IMR-90 (cell line): ENCODE results near the gene BICD1. TPM values are rescaled to one million over a fixed set of nuclear protein-coding genes. Genes with fewer than 3 reads are reported as not detected.

ENCODE experiments used
- ATAC-seq: fragments of 200-7000 bp; cut with Tn5 transposase; 2 replicates; pipeline ENCODE4 v1.9.1; 2020; ENCODE audit warnings: low read depth, mild to moderate bottlenecking, moderate library complexity
- BruUV-seq: library from RNA; stranded (reverse); fragments of 400-500 nt; replicated peaks from 2 replicates; lab custom pipeline; 2021; lab: Mats Ljungman, UMichigan
- CTCF ChIA-PET: fragments of 300-600 bp; formaldehyde crosslinking; extraction: SDS; loops from one replicate; lab custom pipeline; 2021; ENCODE audit warnings: antibody characterized with exemption; lab: Yijun Ruan, JAX
- POLR2A ChIA-PET: fragments of 300-600 bp; sonication (Branson Sonifier 250); formaldehyde crosslinking; loops from one replicate; lab custom pipeline; 2022; ENCODE audit warnings: antibody characterized with exemption; ENCODE audit not compliant: unreplicated experiment; lab: Charles Lee
- DNase-seq: peaks from one replicate; pipeline ENCODE4 v3.0.0; 2013
- H2AFZ ChIP-seq: replicated peaks from 2 replicates; pipeline ENCODE3; 2013; ENCODE audit warnings: low read length, mild to moderate bottlenecking; ENCODE audit not compliant: poor library complexity
- H2AK5ac ChIP-seq: 2 replicates; pipeline ENCODE4 v1.6.1; 2013; ENCODE audit warnings: low read depth, low read length, inconsistent platforms
- H2AK9ac ChIP-seq: replicated peaks from 2 replicates; pipeline ENCODE3; 2013; ENCODE audit warnings: mild to moderate bottlenecking, low read depth, low read length, moderate library complexity; ENCODE audit not compliant: poor library complexity
- H2BK120ac ChIP-seq: 2 replicates; pipeline ENCODE4 v1.6.1; 2013; ENCODE audit warnings: low read depth, low read length, inconsistent platforms
- H2BK15ac ChIP-seq: 3 replicates; pipeline ENCODE4 v1.6.1; 2013; ENCODE audit warnings: low read depth, low read length, inconsistent platforms
- H2BK20ac ChIP-seq: 2 replicates; pipeline ENCODE4 v1.6.1; 2013; ENCODE audit warnings: low read depth, mild to moderate bottlenecking, inconsistent platforms, low read length, moderate library complexity
- H2BK5ac ChIP-seq: 2 replicates; pipeline ENCODE4 v1.6.1; 2013; ENCODE audit warnings: mild to moderate bottlenecking, low read depth, low read length, inconsistent platforms; ENCODE audit not compliant: poor library complexity, severe bottlenecking
- H3K14ac ChIP-seq: replicated peaks from 2 replicates; pipeline ENCODE4 v1.6.1; 2013; ENCODE audit warnings: low read depth, low read length, inconsistent platforms
- H3K18ac ChIP-seq: 2 replicates; pipeline ENCODE4 v1.6.1; 2013; ENCODE audit warnings: low read depth, low read length, control low read depth
- H3K23ac ChIP-seq: 2 replicates; pipeline ENCODE4 v1.6.1; 2013; ENCODE audit warnings: low read depth, low read length, inconsistent platforms
- H3K27ac ChIP-seq: 2 replicates; pipeline ENCODE4 v1.5.1; 2013; ENCODE audit warnings: mild to moderate bottlenecking, control low read depth, low read length; ENCODE audit not compliant: insufficient read depth
- H3K27me3 ChIP-seq: 2 replicates; pipeline ENCODE4 v1.6.1; 2013; ENCODE audit warnings: low read length; ENCODE audit not compliant: control insufficient read depth, insufficient read depth
- H3K36me3 ChIP-seq: 2 replicates; pipeline ENCODE4 v1.6.1; 2013; ENCODE audit warnings: low read length, mixed read lengths; ENCODE audit not compliant: control insufficient read depth, insufficient read depth
- H3K4ac ChIP-seq: 2 replicates; pipeline ENCODE4 v1.6.1; 2013; ENCODE audit warnings: low read depth, low read length, inconsistent platforms
- H3K4me1 ChIP-seq: 2 replicates; pipeline ENCODE4 v1.6.1; 2013; ENCODE audit warnings: low read length, mixed read lengths; ENCODE audit not compliant: control insufficient read depth, insufficient read depth
- H3K4me2 ChIP-seq: 2 replicates; pipeline ENCODE4 v1.6.1; 2013; ENCODE audit warnings: low read depth, mild to moderate bottlenecking, control low read depth, low read length, moderate library complexity
- H3K4me3 ChIP-seq: 2 replicates; pipeline ENCODE4 v1.5.1; 2013; ENCODE audit warnings: low read depth, mild to moderate bottlenecking, control low read depth, low read length, moderate library complexity; ENCODE audit not compliant: insufficient read depth
- H3K56ac ChIP-seq: 2 replicates; pipeline ENCODE4 v1.6.1; 2013; ENCODE audit warnings: low read length, inconsistent platforms; ENCODE audit not compliant: insufficient read depth; ENCODE audit errors: extremely low read depth
- H3K79me1 ChIP-seq, 2 experiments: 2 replicates each; pipeline ENCODE4 v1.6.1; 2013; ENCODE audit warnings: low read length in 2 of 2, inconsistent platforms in 1 of 2, low read depth in 1 of 2
- H3K9ac ChIP-seq: 2 replicates; pipeline ENCODE4 v1.6.1; 2013; ENCODE audit warnings: low read depth, low read length, control low read depth
- H3K9me1 ChIP-seq: 2 replicates; pipeline ENCODE4 v1.6.1; 2013; ENCODE audit warnings: low read length, inconsistent platforms; ENCODE audit not compliant: insufficient read depth
- H3K9me3 ChIP-seq: 2 replicates; pipeline ENCODE4 v1.6.1; 2013; ENCODE audit warnings: low read length; ENCODE audit not compliant: control insufficient read depth, insufficient read depth
- H4K20me1 ChIP-seq: 2 replicates; pipeline ENCODE4 v1.6.1; 2013; ENCODE audit warnings: low read length, inconsistent platforms; ENCODE audit not compliant: insufficient read depth
- H4K5ac ChIP-seq: 2 replicates; pipeline ENCODE4 v1.6.1; 2013; ENCODE audit warnings: mild to moderate bottlenecking, low read depth, low read length, control low read depth
- H4K8ac ChIP-seq, 2 experiments: 2 replicates each; pipeline ENCODE4 v1.6.1; 2013; ENCODE audit warnings: low read depth in 2 of 2, low read length in 2 of 2, control low read depth in 1 of 2, inconsistent platforms in 1 of 2
- H4K91ac ChIP-seq: 2 replicates; pipeline ENCODE4 v1.6.1; 2013; ENCODE audit warnings: low read depth, low read length, inconsistent platforms; ENCODE audit not compliant: insufficient read depth
- BHLHE40 ChIP-seq: fragments of 150-350 bp; IDR thresholded peaks from 2 replicates; pipeline ENCODE4 v1.6.1; 2016; ENCODE audit warnings: mild to moderate bottlenecking, low read depth, low read length
- CEBPB ChIP-seq: IDR thresholded peaks from 2 replicates; pipeline ENCODE4 v1.6.1; 2012; ENCODE audit warnings: low read depth, low read length, improper control_type of control experiment
- FOS ChIP-seq: fragments of 150-350 bp; IDR thresholded peaks from 2 replicates; pipeline ENCODE4 v1.6.1; 2016; ENCODE audit warnings: low read depth, low read length
- MAFK ChIP-seq: IDR thresholded peaks from 2 replicates; pipeline ENCODE4 v1.6.1; 2012; ENCODE audit warnings: low read depth, low read length, improper control_type of control experiment
- MAZ ChIP-seq: IDR thresholded peaks from 2 replicates; pipeline ENCODE4 v1.6.1; 2012; ENCODE audit warnings: low read depth, mild to moderate bottlenecking, low read length, improper control_type of control experiment, moderate library complexity, borderline replicate concordance
- MXI1 ChIP-seq: IDR thresholded peaks from 2 replicates; pipeline ENCODE4 v1.6.1; 2012; ENCODE audit warnings: low read depth, mild to moderate bottlenecking, low read length, moderate library complexity, borderline replicate concordance
- NFE2L2 ChIP-seq: fragments of 150-350 bp; IDR thresholded peaks from 2 replicates; pipeline ENCODE4 v1.6.1; 2016; ENCODE audit warnings: low read depth, mild to moderate bottlenecking, low read length
- POLR2A ChIP-seq: IDR thresholded peaks from 2 replicates; pipeline ENCODE4 v1.6.1; 2012; ENCODE audit warnings: mild to moderate bottlenecking, low read depth, low read length
- RAD21 ChIP-seq: IDR thresholded peaks from 2 replicates; pipeline ENCODE4 v1.6.1; 2012; ENCODE audit warnings: low read length, improper control_type of control experiment
- RFX5 ChIP-seq: IDR thresholded peaks from 2 replicates; pipeline ENCODE4 v1.8.0; 2012; ENCODE audit warnings: low read depth, mild to moderate bottlenecking, low read length, moderate library complexity
- SMC3 ChIP-seq: fragments of 150-350 bp; IDR thresholded peaks from 2 replicates; pipeline ENCODE4 v1.6.1; 2016; ENCODE audit warnings: low read depth, mild to moderate bottlenecking, antibody characterized with exemption, low read length, moderate library complexity
- dilution Hi-C: fragments of 300-500 bp; cut with HindIII; formaldehyde crosslinking; loops from one replicate; pipeline ENCODE4 v1.14.3; 2018; ENCODE audit warnings: low sequenced_read_pairs; ENCODE audit not compliant: unreplicated experiment
- in situ Hi-C: fragments of 300-500 bp; cut with MboI; formaldehyde crosslinking; loops from 3 replicates; pipeline ENCODE4 v1.14.3; 2019; ENCODE audit warnings: low sequenced_read_pairs, inconsistent platforms, mixed read lengths
- intact Hi-C: fragments of 100-400 bp; cut with micrococcal nuclease; formaldehyde crosslinking; loops from 2 replicates; pipeline ENCODE4 v1.10.0; 2022
- polyA plus RNA-seq, 3 experiments: library from polyadenylated mRNA; depleted of rRNA; stranded (reverse); fragments of >200 nt; gene quantifications; 2 replicates each; pipeline ENCODE4 v1.2.3, GENCODE V29; 2012; ENCODE audit warnings: low replicate concordance in 1 of 3
- total RNA-seq: library from RNA; depleted of rRNA; stranded (reverse); fragments of >200 nt; gene quantifications from 2 replicates; pipeline ENCODE4 v1.2.3, GENCODE V29; 2012
- TF ChIP-seq, protein P1 (sequence below): fragments of 150-350 bp; IDR thresholded peaks from 2 replicates; pipeline ENCODE4 v1.6.1; 2017; ENCODE audit warnings: mild to moderate bottlenecking, antibody characterized with exemption, low read length, low read depth
- TF ChIP-seq, protein P2 (sequence below): fragments of 150-350 bp; IDR thresholded peaks from 2 replicates; pipeline ENCODE4 v1.6.1; 2016; ENCODE audit warnings: low read depth, mild to moderate bottlenecking, low read length, moderate library complexity, borderline replicate concordance
- TF ChIP-seq, protein P3 (sequence below): conservative IDR thresholded peaks from 2 replicates; pipeline ENCODE4 v1.5.1; 2012; ENCODE audit warnings: mild to moderate bottlenecking, low read depth, low read length, improper control_type of control experiment

Gene BICD1
- total and polyA plus RNA-seq, 2 of the 4 experiments (the other 2 are of a cell fraction), result 17.2 to 21.8 TPM

DNA sequence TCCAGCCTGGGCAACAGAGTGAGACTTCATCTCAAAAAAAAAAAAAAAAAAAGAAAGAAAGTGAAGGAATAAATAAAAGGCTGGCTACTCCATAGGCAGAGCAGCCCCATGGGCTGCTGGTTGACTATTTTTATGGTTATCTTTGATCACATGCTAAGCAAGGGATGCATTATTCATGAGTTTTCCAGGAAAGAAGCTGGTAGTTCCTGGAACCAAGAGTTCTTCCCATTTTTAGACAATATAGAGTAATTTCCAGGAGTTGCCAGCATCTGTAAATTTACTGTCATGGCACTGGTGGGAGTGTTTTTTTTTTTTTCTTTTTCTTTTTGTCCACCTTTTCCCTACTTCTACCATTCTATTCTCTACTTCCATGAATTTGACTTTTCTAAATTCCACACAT is 316.9 kb downstream of the BICD1 start:
- Histone ChIP-seq H2BK120ac (no peak overlapping the region), H3K9me1 (no peaks in the 10 kb centered on the region), H2AK5ac (no peak overlapping the region), H3K14ac (no peak overlapping the region), H4K8ac (no peak overlapping the region), H4K91ac (no peak overlapping the region), H3K4me1 (no peaks in the 10 kb centered on the region), H4K5ac (no peak overlapping the region), H3K79me1 (no peaks in the 10 kb centered on the region), H2AK9ac (no peak overlapping the region), H3K18ac (no peak overlapping the region), H3K56ac (no peak overlapping the region), H3K9me3 (peaks cover 3% of the 10 kb centered on the region; the same call in 1 of the 2 replicates), H2BK20ac (no peak overlapping the region), H2AFZ (no peak overlapping the region), H4K20me1 (no peaks in the 10 kb centered on the region), H3K4ac (no peak overlapping the region), H3K4me3 (no peak overlapping the region), H2BK15ac (no peak overlapping the region), H2BK5ac (no peak overlapping the region), H3K27ac (no peak overlapping the region), H3K4me2 (no peak overlapping the region), H3K27me3 (peaks cover 4% of the 10 kb centered on the region), H3K36me3 (no peaks in the 10 kb centered on the region), H3K9ac (no peak overlapping the region), H3K23ac (no peak overlapping the region)
- POLR2A ChIA-PET, result no interaction called here
- in situ Hi-C loops (no loop called here), dilution Hi-C loops (no loop called here), intact Hi-C loops (no loop called here)
- ATAC-seq, result no peak
- CTCF ChIA-PET, result no interaction called here
- DNase-seq, result no peak
- TF ChIP-seq, protein P1, sequence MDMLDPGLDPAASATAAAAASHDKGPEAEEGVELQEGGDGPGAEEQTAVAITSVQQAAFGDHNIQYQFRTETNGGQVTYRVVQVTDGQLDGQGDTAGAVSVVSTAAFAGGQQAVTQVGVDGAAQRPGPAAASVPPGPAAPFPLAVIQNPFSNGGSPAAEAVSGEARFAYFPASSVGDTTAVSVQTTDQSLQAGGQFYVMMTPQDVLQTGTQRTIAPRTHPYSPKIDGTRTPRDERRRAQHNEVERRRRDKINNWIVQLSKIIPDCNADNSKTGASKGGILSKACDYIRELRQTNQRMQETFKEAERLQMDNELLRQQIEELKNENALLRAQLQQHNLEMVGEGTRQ, result no peak
- TF ChIP-seq FOS (no peak), SMC3 (no peak), MXI1 (no peak), NFE2L2 (no peak), BHLHE40 (no peak), RAD21 (no peak), RFX5 (no peak), POLR2A (no peak), MAZ (no peak), CEBPB (no peak), MAFK (no peak)
- TF ChIP-seq, protein P2, sequence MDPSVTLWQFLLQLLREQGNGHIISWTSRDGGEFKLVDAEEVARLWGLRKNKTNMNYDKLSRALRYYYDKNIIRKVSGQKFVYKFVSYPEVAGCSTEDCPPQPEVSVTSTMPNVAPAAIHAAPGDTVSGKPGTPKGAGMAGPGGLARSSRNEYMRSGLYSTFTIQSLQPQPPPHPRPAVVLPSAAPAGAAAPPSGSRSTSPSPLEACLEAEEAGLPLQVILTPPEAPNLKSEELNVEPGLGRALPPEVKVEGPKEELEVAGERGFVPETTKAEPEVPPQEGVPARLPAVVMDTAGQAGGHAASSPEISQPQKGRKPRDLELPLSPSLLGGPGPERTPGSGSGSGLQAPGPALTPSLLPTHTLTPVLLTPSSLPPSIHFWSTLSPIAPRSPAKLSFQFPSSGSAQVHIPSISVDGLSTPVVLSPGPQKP, result no peak
- TF ChIP-seq, protein P3, sequence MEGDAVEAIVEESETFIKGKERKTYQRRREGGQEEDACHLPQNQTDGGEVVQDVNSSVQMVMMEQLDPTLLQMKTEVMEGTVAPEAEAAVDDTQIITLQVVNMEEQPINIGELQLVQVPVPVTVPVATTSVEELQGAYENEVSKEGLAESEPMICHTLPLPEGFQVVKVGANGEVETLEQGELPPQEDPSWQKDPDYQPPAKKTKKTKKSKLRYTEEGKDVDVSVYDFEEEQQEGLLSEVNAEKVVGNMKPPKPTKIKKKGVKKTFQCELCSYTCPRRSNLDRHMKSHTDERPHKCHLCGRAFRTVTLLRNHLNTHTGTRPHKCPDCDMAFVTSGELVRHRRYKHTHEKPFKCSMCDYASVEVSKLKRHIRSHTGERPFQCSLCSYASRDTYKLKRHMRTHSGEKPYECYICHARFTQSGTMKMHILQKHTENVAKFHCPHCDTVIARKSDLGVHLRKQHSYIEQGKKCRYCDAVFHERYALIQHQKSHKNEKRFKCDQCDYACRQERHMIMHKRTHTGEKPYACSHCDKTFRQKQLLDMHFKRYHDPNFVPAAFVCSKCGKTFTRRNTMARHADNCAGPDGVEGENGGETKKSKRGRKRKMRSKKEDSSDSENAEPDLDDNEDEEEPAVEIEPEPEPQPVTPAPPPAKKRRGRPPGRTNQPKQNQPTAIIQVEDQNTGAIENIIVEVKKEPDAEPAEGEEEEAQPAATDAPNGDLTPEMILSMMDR, result no peak
- no TSS peak for BruUV-seq
